ENCODE data around the gene MCC. TPM values are rescaled to one million over a fixed set of nuclear protein-coding genes. Genes with fewer than 3 reads are reported as not detected.

Gene MCC
- total and polyA plus RNA-seq, 5 experiments from 2014 or later: 1.2 to 4.6 (median 2.0) TPM

DNA sequence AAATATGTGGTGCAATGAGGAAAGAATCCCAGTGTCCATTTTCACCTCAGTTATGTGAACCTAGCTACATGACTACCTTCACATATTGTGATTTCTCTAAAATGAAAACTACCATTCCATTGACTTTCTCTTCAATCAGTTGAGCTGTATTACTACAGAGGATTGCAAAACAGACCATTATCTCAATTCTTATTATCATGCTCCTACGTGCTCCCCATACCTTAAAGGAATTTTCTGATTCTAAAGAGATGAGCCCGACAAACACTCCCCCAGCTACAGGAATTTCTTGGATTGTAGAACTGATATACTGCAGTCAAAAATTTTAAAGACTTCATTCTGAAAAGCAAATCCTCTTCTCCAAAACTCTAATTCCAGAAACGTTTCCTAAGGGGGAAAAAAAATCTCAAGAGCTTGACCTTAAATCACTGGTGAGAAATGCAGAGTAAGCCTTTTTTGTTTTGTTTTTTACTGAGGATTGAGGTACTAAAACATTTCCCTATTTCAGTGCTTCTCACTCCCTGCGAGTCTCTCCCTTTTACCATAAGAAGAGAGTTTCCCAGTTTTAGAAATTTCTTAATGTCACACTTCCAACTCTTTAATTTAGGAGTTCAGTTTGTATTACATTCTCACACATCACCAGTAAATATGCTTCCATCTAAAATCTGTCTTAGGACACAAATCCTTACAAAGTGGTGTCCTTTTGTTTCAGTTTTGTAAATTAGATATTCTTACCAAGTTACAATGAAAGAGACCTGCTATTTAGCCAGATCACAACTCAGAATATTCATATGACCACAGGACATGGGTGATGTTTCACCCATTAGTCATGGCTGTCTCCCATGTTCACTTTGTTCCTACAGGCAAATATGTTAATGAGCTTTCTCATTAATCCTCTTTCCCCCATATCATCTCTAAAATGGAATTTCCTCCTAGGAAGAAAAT, 257.3 kb downstream of the MCC start:
- Mint-ChIP-seq H3K27me3 (peaks cover 0 to 11% (median 1%) of the 10 kb centered on the region in 5 donors), H3K27ac (no peak overlapping the region), H3K9me3 (no peaks in the 10 kb centered on the region), H3K4me3 (no peak overlapping the region), H3K36me3 (peaks cover 0 to 2% (median 0%) of the 10 kb centered on the region in 3 donors), H3K4me1 (peaks cover 0 to 15% (median 4%) of the 10 kb centered on the region in 4 donors)
- POLR2A ChIA-PET: no interaction called here
- no peak for ATAC-seq
- no peak for DNase-seq

DNA sequence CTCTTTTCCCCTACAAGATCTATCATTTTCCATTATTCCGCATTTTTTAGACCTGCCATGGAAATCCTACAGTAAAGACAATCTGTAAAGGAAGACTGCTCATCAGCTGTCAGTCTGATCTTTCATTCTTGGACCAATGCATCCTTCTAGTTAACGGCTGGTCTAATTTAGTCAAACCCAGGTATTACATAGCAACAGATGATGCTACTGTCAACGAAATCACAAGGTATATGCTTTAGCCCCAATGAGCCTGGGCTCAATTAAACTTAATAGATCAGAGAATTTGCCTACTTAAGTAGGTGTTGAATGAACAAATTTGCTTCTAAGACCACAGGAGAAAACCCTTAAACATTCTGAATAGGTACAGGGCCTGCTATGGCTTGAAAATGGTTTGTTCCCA, 260.5 kb downstream of the MCC start:
- Mint-ChIP-seq H3K27me3 (peaks cover 0 to 13% (median 1%) of the 10 kb centered on the region in 5 donors), H3K4me1 (peaks cover 0 to 15% (median 0%) of the 10 kb centered on the region in 4 donors), H3K27ac (no peak overlapping the region), H3K4me3 (no peak overlapping the region), H3K36me3 (no peaks in the 10 kb centered on the region), H3K9me3 (no peaks in the 10 kb centered on the region)
- DNase-seq (no peak), ATAC-seq (no peak)
- POLR2A ChIA-PET: no interaction called here

DNA sequence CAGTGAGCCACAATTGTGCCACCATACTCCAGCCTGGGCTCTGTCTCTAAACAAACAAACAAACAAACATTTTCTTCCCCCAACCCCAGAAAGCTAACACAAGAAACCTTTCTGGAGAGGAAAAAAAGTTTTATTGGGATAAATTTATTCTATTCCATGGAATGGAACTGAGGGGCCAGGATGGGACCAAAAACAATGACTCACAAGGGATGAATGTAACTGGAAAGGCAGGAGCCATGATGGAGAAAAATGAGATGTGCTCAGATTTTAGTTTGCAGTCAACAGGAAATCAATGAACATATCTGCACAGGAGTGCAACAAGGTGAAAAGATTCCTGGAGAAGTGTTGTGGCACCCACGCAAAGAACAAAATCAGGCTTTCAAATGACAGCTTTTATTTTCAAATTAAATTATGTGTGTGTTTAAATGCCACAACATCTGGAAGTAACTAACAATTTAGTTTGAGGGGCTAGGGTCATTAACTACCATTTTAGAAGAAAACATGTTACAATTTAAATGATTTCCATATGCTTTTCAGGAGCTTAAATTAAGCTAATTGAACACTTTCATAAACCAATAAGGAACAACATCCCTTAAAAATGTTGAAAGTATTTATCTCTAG, 262.0 kb downstream of the MCC start:
- no peaks in the 10 kb centered on the region for H3K36me3 Mint-ChIP-seq
- POLR2A ChIA-PET: no interaction called here
- DNase-seq: no peak
- H3K4me1 Mint-ChIP-seq: peaks cover 0 to 15% (median 0%) of the 10 kb centered on the region in 4 donors
- peak overlapping the region in 1 of 10 donors; percentile 60 for H3K27ac Mint-ChIP-seq
- peaks cover 0 to 15% (median 1%) of the 10 kb centered on the region in 5 donors for H3K27me3 Mint-ChIP-seq
- no peak overlapping the region for H3K4me3 Mint-ChIP-seq
- ATAC-seq: no peak
- H3K9me3 Mint-ChIP-seq: no peaks in the 10 kb centered on the region

DNA sequence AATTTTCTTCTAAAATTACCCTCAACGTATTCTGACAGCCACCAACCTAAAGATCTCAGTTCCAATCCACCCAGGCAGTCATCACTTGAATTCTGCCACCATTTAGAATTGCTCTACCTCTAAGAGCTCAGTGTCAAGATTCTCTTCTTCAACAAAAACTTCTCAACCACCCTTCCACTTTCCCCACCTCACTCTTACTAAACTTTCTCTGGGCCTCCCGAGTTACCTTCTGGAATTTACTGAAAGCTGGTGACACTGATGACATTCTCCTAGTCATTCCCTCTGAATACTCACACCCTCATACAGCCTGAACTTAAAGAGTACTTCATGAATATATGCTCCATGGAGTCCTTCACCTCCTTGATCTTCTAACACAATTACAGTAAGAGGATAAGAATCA, 263.0 kb downstream of the MCC start:
- Mint-ChIP-seq H3K9me3 (no peaks in the 10 kb centered on the region), H3K36me3 (no peaks in the 10 kb centered on the region), H3K27ac (no peak overlapping the region), H3K4me1 (peaks cover 0 to 15% (median 0%) of the 10 kb centered on the region in 4 donors), H3K27me3 (peaks cover 0 to 15% (median 1%) of the 10 kb centered on the region in 5 donors), H3K4me3 (no peak overlapping the region)
- POLR2A ChIA-PET: no interaction called here
- DNase-seq: no peak
- no peak for ATAC-seq

DNA sequence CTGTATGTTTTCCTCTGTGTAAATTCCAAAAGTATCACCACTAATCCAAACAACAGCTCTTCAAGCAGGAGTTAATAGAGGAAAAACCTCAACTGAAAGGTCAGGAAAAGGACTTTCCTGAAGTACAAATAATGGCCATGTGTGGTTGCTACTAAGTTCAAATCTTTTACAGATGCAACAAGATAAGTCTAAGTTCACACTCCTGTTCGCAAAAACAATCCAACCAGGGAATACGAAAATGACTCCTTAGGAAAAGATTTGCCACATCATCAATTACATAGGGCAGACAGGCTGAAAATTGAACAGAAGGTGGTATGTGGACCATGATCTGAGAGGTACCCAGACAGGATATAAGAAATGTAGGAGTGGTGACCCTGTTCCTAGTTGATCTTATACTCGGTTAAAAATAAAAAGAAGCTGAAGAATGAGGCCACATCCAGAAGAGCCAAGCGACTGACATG, 263.6 kb downstream of the MCC start:
- POLR2A ChIA-PET: no interaction called here

DNA sequence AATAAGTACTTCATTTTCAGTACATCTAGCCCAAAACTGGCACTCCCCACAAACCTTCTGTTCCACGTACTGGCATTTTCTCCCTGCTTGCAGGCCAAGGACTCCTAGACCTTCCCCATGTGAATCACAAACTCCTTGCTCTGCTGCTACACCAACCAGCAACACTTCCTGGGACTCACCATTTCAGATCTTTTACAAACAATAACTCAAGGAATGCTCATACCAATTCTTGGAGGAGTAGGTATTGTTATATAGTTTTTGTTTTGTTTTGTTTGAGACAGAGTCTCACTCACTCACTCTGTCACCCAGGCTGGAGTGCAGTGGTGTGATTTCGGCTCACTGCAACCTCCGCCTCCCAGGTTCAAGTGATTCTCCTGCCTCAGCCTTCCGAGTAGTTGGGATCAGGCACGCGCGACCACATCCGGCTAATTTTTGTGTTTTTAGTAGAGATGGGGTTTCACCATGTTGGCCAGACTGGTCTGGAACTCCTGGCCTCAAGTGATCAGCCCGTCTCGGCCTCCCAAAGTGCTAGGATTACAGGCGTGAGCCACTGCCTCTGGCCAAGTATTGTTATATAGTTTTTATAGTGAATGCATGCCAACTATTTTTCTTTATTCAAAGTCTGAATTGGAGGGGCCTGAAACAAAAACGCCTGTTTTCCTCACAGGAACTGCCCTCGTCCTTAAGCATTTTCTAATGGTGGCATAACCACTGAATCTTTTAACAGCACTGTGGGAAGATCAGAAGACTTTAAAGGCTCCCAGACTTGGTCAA, 264.2 kb downstream of the MCC start:
- no peak for DNase-seq
- POLR2A ChIA-PET: no interaction called here
- Mint-ChIP-seq H3K4me1 (peaks cover 0 to 15% (median 0%) of the 10 kb centered on the region in 4 donors), H3K27me3 (peaks cover 0 to 15% (median 1%) of the 10 kb centered on the region in 5 donors), H3K9me3 (no peaks in the 10 kb centered on the region), H3K4me3 (peak overlapping the region in 1 of 10 donors; percentile 5), H3K36me3 (no peaks in the 10 kb centered on the region), H3K27ac (peak overlapping the region in 2 of 10 donors; percentile 17 to 21)
- ATAC-seq: no peak

More for the DNA sequence above, 263.6 kb downstream of the MCC start:
- Mint-ChIP-seq H3K4me3 (no peak overlapping the region), H3K9me3 (no peaks in the 10 kb centered on the region), H3K4me1 (peaks cover 0 to 15% (median 0%) of the 10 kb centered on the region in 4 donors), H3K27me3 (peaks cover 0 to 15% (median 1%) of the 10 kb centered on the region in 5 donors), H3K27ac (no peak overlapping the region), H3K36me3 (no peaks in the 10 kb centered on the region)
- ATAC-seq (no peak), DNase-seq (no peak)

DNA sequence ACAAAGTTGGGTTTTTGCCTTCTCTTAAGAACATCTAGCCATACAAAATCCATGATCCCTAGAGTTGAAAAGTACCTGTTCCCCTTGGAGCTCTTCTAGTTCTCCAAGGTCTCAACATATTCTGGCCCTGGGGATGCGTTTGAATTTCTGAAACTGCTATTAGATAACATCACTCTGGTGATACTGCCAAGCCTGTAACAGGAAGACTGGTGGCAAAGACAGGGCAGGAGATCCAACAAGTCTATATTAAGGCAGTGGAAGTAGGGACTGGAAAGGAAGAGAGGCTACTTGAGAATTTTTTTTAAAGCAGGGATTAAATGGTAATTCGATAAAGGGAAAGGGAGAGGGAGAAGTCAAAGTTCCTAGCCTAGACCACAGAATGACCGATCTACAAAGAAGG, 264.9 kb downstream of the MCC start:
- H3K4me1 Mint-ChIP-seq: peaks cover 0 to 10% (median 0%) of the 10 kb centered on the region in 4 donors
- H3K9me3 Mint-ChIP-seq: no peaks in the 10 kb centered on the region
- peaks cover 0 to 9% (median 0%) of the 10 kb centered on the region in 5 donors for H3K27me3 Mint-ChIP-seq
- no peak for ATAC-seq
- no peak overlapping the region for H3K27ac Mint-ChIP-seq
- H3K4me3 Mint-ChIP-seq: no peak overlapping the region
- no peaks in the 10 kb centered on the region for H3K36me3 Mint-ChIP-seq
- POLR2A ChIA-PET: no interaction called here
- DNase-seq: no peak

DNA sequence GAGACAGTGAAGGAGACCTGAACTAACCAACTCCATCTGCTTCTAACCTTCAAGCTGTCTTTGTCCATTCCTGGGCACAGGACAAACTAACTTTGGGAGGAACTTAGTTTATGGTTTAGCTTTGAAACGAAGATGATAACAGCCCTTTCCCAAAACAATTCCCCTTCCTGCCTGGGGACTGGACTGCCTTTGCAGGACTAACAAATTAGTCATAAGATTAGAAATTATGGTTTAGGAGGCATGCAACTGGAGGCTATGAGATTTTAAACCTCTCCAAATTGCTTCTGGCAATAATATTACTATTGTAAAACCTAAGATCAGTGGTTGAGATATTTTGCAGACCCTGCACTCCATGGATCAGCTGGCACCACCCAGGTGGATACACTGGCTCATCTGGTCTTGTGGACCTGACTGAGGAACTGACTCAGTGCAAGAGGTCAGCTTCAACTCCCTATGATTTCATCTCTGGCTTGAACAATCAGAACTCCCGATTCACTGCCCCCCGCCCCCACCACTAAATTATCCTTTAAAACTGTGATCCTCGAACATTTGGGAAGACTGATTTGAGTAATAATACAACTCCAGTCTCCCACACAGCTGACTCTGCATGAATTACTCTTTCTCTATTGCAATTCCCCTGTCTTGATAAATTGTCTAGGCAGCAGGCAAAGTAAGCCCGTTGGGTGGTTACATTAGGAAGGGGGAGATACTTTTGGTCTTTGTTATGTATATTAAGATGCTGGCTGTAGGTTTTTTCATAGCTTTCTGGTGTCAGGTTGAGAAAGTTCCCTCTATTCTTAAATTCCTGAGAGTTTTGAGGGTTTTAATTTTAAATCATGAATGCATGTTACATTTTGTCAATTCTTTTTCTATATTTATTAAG, 266.7 kb downstream of the MCC start:
- H3K36me3 Mint-ChIP-seq: no peaks in the 10 kb centered on the region
- H3K27ac Mint-ChIP-seq: no peak overlapping the region
- peaks cover 0 to 13% (median 0%) of the 10 kb centered on the region in 4 donors for H3K4me1 Mint-ChIP-seq
- no peak for DNase-seq
- peaks cover 0 to 11% (median 2%) of the 10 kb centered on the region in 5 donors for H3K27me3 Mint-ChIP-seq
- POLR2A ChIA-PET: no interaction called here
- ATAC-seq: no peak
- H3K9me3 Mint-ChIP-seq: no peaks in the 10 kb centered on the region
- no peak overlapping the region for H3K4me3 Mint-ChIP-seq

DNA sequence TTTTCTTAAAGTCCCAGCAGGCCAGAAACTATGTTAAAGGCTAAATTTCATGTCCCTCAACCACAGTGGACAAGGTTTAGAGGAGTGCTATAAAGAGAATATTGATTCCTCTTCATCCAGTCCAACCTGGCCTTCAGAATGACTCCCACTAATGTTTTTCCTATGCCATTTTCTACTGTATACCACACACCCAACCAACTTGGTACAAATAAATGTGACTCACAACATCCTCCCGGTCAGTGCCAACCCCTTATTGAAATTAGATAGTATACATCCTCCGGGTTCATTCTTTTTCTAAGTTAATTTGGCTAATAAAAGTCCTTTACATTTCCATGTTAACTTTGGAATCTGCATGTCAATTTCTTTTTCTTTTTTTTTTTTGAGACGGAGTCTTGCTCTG, 268.6 kb downstream of the MCC start:
- no peaks in the 10 kb centered on the region for H3K9me3 Mint-ChIP-seq
- H3K4me3 Mint-ChIP-seq: no peak overlapping the region
- DNase-seq (no peak), ATAC-seq (no peak)
- POLR2A ChIA-PET: no interaction called here
- H3K4me1 Mint-ChIP-seq: peaks cover 0 to 12% (median 2%) of the 10 kb centered on the region in 4 donors
- peak overlapping the region in 1 of 10 donors; percentile 63 for H3K27ac Mint-ChIP-seq
- peaks cover 0 to 9% (median 2%) of the 10 kb centered on the region in 5 donors for H3K27me3 Mint-ChIP-seq
- no peaks in the 10 kb centered on the region for H3K36me3 Mint-ChIP-seq

DNA sequence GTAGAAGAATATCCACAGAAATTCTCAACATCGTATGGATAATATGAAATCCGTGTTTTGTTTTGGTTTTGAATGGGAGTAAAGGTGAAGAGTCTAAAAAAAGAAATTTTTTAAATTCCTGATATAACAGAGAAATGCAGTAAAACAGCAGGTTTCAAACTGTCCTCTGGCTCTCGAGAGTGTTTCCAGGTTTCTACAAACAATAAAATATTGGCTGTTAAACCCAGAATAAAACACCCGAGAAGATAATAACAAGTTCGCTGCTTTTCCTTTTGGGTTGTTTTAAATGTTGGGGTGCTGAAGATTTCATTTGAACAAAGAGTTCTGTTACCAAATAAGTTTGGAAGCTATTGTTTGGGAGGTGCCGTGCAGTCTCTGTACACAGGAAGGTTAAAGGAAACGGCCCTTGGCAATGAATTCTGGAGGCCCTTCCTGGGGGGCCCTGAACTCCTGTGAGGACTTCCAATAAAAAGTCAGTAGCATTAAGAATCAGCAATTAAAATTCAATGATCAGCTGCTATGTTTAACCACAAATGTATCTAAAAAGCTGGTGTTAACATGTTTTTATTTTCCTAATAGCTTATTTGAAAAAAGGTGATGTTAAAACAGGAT, 269.2 kb downstream of the MCC start:
- H3K4me1 Mint-ChIP-seq: peaks cover 0 to 12% (median 2%) of the 10 kb centered on the region in 4 donors

DNA sequence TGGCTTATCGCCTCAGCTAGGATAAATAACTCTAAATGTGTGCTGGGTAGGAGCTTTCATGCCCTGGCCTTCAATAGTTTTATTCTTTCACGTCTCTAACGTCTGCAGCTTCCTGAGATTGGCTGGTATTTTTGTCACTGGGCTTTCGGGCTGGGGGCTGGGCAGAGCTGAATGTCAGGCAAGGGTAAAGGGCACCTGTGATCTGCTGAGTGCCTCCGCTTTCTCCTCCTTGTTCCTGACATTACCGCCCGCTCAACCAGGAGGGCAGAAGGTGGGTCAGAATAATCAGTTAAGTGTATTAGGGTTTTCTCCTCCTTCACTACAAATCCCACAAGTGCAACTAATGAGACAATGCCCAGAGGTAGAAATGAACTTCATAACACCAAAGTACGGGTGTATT, 270.1 kb downstream of the MCC start:
- Mint-ChIP-seq H3K27me3 (peaks cover 0 to 6% (median 2%) of the 10 kb centered on the region in 5 donors), H3K4me3 (no peak overlapping the region), H3K4me1 (peaks cover 0 to 6% (median 2%) of the 10 kb centered on the region in 4 donors), H3K36me3 (no peaks in the 10 kb centered on the region), H3K27ac (peak overlapping the region in 1 of 10 donors; percentile 22), H3K9me3 (no peaks in the 10 kb centered on the region)
- ATAC-seq: no peak
- POLR2A ChIA-PET: no interaction called here
- no peak for DNase-seq

More for the DNA sequence above, 269.2 kb downstream of the MCC start:
- Mint-ChIP-seq H3K27ac (no peak overlapping the region), H3K4me3 (no peak overlapping the region), H3K9me3 (no peaks in the 10 kb centered on the region), H3K36me3 (no peaks in the 10 kb centered on the region), H3K27me3 (peaks cover 0 to 9% (median 2%) of the 10 kb centered on the region in 5 donors)
- POLR2A ChIA-PET: no interaction called here
- DNase-seq (no peak), ATAC-seq (no peak)
